MG63 (cell line): ENCODE measurements around the gene RPRD2. TPM values are rescaled to one million over a fixed set of nuclear protein-coding genes. Genes with fewer than 3 reads are reported as not detected.

Experiments
- DNase-seq: peaks from one replicate; pipeline ENCODE4 v3.0.0-alpha.2; 2020
- H3K27me3 ChIP-seq: fragments of 250-450 bp; sonication (Bioruptor Pico); 2 replicates; pipeline ENCODE4 v1.5.1; 2020; ENCODE audit warnings: mild to moderate bottlenecking, moderate library complexity
- H3K36me3 ChIP-seq: fragments of 250-450 bp; sonication (Bioruptor Pico); 2 replicates; pipeline ENCODE4 v1.5.1; 2020; ENCODE audit warnings: mild to moderate bottlenecking, moderate library complexity
- H3K4me3 ChIP-seq: fragments of 250-450 bp; sonication (Bioruptor Pico); 2 replicates; pipeline ENCODE4 v1.5.1; 2020; ENCODE audit warnings: mild to moderate bottlenecking, moderate library complexity
- H3K9me3 ChIP-seq: fragments of 250-450 bp; sonication (Bioruptor Pico); 2 replicates; pipeline ENCODE4 v1.5.1; 2020; ENCODE audit warnings: mild to moderate bottlenecking, moderate library complexity
- total RNA-seq: library from RNA; depleted of rRNA; stranded (reverse); fragments of >200 nt; shearing (Covaris generic); gene quantifications from 2 replicates; pipeline ENCODE4 v1.2.3, GENCODE V29; 2014; ENCODE audit warnings: low replicate concordance

RPRD2 gene
- total RNA-seq, 1 experiment from 2014 or later, result 2.5 TPM

- H3K9me3 ChIP-seq, result no peaks in the 10 kb centered on the region
Measured at GRCh38 chr1:150414592-150414991, 50.6 kb downstream of the RPRD2 start.

GRCh38 chr1:150415800-150416199, 51.9 kb downstream of the RPRD2 start:
- H3K27me3 ChIP-seq, result no peaks in the 10 kb centered on the region
- no peak overlapping the region for H3K4me3 ChIP-seq
- peaks cover 13% of the 10 kb centered on the region for H3K36me3 ChIP-seq
- no peak for DNase-seq
- H3K9me3 ChIP-seq, result no peaks in the 10 kb centered on the region

More at GRCh38 chr1:150414592-150414991, 50.6 kb downstream of the RPRD2 start:
- no peaks in the 10 kb centered on the region for H3K27me3 ChIP-seq
- no peak overlapping the region for H3K4me3 ChIP-seq
- DNase-seq, result no peak
- H3K36me3 ChIP-seq, result peaks cover 9% of the 10 kb centered on the region

GRCh38 chr1:150420560-150421265, 56.8 kb downstream of the RPRD2 start:
- Histone ChIP-seq H3K36me3 (peaks cover 26% of the 10 kb centered on the region), H3K27me3 (no peaks in the 10 kb centered on the region), H3K4me3 (no peak overlapping the region), H3K9me3 (no peaks in the 10 kb centered on the region)
- DNase-seq, result no peak

GRCh38 chr1:150422541-150422940, 58.6 kb downstream of the RPRD2 start:
- DNase-seq, result no peak
- no peaks in the 10 kb centered on the region for H3K9me3 ChIP-seq

GRCh38 chr1:150429805-150430204, 65.9 kb downstream of the RPRD2 start:
- Histone ChIP-seq H3K27me3 (no peaks in the 10 kb centered on the region), H3K36me3 (peaks cover 8% of the 10 kb centered on the region), H3K9me3 (no peaks in the 10 kb centered on the region), H3K4me3 (no peak overlapping the region)
- no peak for DNase-seq

More at GRCh38 chr1:150422541-150422940, 58.6 kb downstream of the RPRD2 start:
- Histone ChIP-seq H3K36me3 (peaks cover 26% of the 10 kb centered on the region), H3K4me3 (no peak overlapping the region), H3K27me3 (no peaks in the 10 kb centered on the region)

- no peaks in the 10 kb centered on the region for H3K9me3 ChIP-seq
- no peak overlapping the region for H3K4me3 ChIP-seq
- H3K27me3 ChIP-seq, result no peaks in the 10 kb centered on the region
- H3K36me3 ChIP-seq, result peaks cover 13% of the 10 kb centered on the region
- no peak for DNase-seq
Measured at GRCh38 chr1:150441121-150441520, 77.2 kb downstream of the RPRD2 start.

GRCh38 chr1:150444232-150444631, 80.3 kb downstream of the RPRD2 start:
- no peaks in the 10 kb centered on the region for H3K9me3 ChIP-seq
- H3K27me3 ChIP-seq, result no peaks in the 10 kb centered on the region
- H3K36me3 ChIP-seq, result peaks cover 24% of the 10 kb centered on the region
- no peak overlapping the region for H3K4me3 ChIP-seq
- no peak for DNase-seq

- Histone ChIP-seq H3K27me3 (no peaks in the 10 kb centered on the region), H3K9me3 (no peaks in the 10 kb centered on the region), H3K4me3 (no peak overlapping the region), H3K36me3 (peaks cover 34% of the 10 kb centered on the region)
- no peak for DNase-seq
Measured at GRCh38 chr1:150456146-150456647, 92.2 kb downstream of the RPRD2 start.

- Histone ChIP-seq H3K36me3 (peaks cover 46% of the 10 kb centered on the region), H3K27me3 (no peaks in the 10 kb centered on the region), H3K4me3 (no peak overlapping the region), H3K9me3 (no peaks in the 10 kb centered on the region)
- DNase-seq, result peak; percentile 35
Measured at GRCh38 chr1:150464422-150464826, 100.5 kb downstream of the RPRD2 start.

GRCh38 chr1:150466964-150467363, 103.0 kb downstream of the RPRD2 start:
- Histone ChIP-seq H3K36me3 (peaks cover 48% of the 10 kb centered on the region), H3K27me3 (no peaks in the 10 kb centered on the region), H3K9me3 (no peaks in the 10 kb centered on the region), H3K4me3 (no peak overlapping the region)
- DNase-seq, result no peak

- H3K36me3 ChIP-seq, result peaks cover 51% of the 10 kb centered on the region
Measured at GRCh38 chr1:150469291-150469690, 105.3 kb downstream of the RPRD2 start.

GRCh38 chr1:150472601-150473200, 108.8 kb downstream of the RPRD2 start:
- Histone ChIP-seq H3K36me3 (peaks cover 29% of the 10 kb centered on the region), H3K4me3 (no peak overlapping the region), H3K27me3 (no peaks in the 10 kb centered on the region), H3K9me3 (0 out of 2 replicates have a peak, but pooled peaks cover 2% of the 10 kb centered on the region)
- no peak for DNase-seq

More at GRCh38 chr1:150469291-150469690, 105.3 kb downstream of the RPRD2 start:
- Histone ChIP-seq H3K27me3 (no peaks in the 10 kb centered on the region), H3K9me3 (no peaks in the 10 kb centered on the region), H3K4me3 (no peak overlapping the region)
- no peak for DNase-seq

- 0 out of 2 replicates have a peak, but pooled peaks cover 2% of the 10 kb centered on the region for H3K9me3 ChIP-seq
- no peak overlapping the region for H3K4me3 ChIP-seq
- peaks cover 29% of the 10 kb centered on the region for H3K36me3 ChIP-seq
- H3K27me3 ChIP-seq, result no peaks in the 10 kb centered on the region
- no peak for DNase-seq
Measured at GRCh38 chr1:150473659-150474058, 109.7 kb downstream of the RPRD2 start.

- no peak overlapping the region for H3K4me3 ChIP-seq
- no peaks in the 10 kb centered on the region for H3K27me3 ChIP-seq
- peaks cover 29% of the 10 kb centered on the region for H3K36me3 ChIP-seq
- 0 out of 2 replicates have a peak, but pooled peaks cover 2% of the 10 kb centered on the region for H3K9me3 ChIP-seq
- no peak for DNase-seq
Measured at GRCh38 chr1:150474869-150475268, 110.9 kb downstream of the RPRD2 start.

GRCh38 chr1:150476754-150477153, 112.8 kb downstream of the RPRD2 start:
- Histone ChIP-seq H3K36me3 (peaks cover 13% of the 10 kb centered on the region), H3K27me3 (no peaks in the 10 kb centered on the region), H3K4me3 (no peak overlapping the region), H3K9me3 (0 out of 2 replicates have a peak, but pooled peaks cover 2% of the 10 kb centered on the region)
- no peak for DNase-seq

- no peak overlapping the region for H3K4me3 ChIP-seq
- no peak for DNase-seq
- H3K9me3 ChIP-seq, result 0 out of 2 replicates have a peak, but pooled peaks cover 2% of the 10 kb centered on the region
- H3K36me3 ChIP-seq, result peaks cover 7% of the 10 kb centered on the region
- no peaks in the 10 kb centered on the region for H3K27me3 ChIP-seq
Measured at GRCh38 chr1:150477320-150477719, 113.4 kb downstream of the RPRD2 start.

GRCh38 chr1:150477733-150478132, 113.8 kb downstream of the RPRD2 start:
- Histone ChIP-seq H3K27me3 (no peaks in the 10 kb centered on the region), H3K36me3 (peaks cover 3% of the 10 kb centered on the region; the same call in 1 of the 2 replicates), H3K4me3 (no peak overlapping the region), H3K9me3 (0 out of 2 replicates have a peak, but pooled peaks cover 2% of the 10 kb centered on the region)
- no peak for DNase-seq
